ENCODE results near the gene FOXF1. TPM values are rescaled to one million over a fixed set of nuclear protein-coding genes. Genes with fewer than 3 reads are reported as not detected.

FOXF1 gene
- total and polyA plus RNA-seq, 9 of the 15 experiments (the other 6 are each of a cell fraction or from before 2014, with no cell fraction given): 0.04 TPM; not detected in 8

DNA sequence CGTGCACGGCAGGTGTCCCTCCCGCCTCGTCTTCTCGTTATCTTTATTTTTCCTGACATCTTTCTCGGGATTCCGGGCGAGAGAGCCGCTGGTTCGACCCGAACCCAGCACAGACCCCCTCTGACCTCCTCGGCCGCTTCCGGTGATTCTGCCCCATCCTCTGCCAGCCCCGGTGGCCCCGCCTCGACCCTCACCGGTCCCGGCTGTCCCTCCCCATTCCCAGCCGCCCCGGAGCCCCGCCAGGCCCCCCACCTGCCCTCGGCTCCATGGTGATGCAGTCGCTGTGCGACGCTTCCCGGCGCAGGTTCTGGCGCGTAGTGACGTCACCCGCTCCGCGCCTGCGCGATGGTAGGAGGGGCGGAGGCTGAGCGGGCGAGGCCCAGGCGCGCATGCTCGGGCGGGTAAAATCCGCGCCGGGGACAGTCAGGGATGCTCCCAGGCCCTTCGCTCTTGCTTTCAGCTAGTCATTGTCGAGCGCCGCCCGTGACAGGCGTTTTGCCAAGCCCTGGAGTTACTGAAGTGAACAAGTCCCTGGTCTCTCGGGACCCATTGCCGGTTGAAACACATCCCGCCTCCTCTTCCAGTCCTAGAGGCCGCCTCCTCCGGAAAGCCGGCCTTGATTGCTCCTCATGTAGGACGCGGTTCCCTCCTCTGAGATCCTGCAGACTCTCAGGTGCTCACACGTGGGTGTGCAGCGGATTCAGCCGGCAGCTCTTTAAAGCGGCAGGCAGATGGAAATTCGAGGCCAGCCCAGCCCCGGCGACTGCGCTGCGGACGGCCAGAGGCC is 44.8 kb downstream of the FOXF1 start, which contains the start of gene MTHFSD (continued):
- TF ChIP-seq, protein P1, sequence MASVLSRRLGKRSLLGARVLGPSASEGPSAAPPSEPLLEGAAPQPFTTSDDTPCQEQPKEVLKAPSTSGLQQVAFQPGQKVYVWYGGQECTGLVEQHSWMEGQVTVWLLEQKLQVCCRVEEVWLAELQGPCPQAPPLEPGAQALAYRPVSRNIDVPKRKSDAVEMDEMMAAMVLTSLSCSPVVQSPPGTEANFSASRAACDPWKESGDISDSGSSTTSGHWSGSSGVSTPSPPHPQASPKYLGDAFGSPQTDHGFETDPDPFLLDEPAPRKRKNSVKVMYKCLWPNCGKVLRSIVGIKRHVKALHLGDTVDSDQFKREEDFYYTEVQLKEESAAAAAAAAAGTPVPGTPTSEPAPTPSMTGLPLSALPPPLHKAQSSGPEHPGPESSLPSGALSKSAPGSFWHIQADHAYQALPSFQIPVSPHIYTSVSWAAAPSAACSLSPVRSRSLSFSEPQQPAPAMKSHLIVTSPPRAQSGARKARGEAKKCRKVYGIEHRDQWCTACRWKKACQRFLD (CRISPR knock-in tag; IDR thresholded peaks at IDR 0.05): no peak
- TF ChIP-seq EP400 (IDR thresholded peaks at IDR 0.05) (peak; percentile 71), PHF20 (IDR thresholded peaks at IDR 0.05; ENCODE audit: partially characterized antibody) (peak; percentile 94), ZNF274 (IDR thresholded peaks at IDR 0.05; ENCODE audit: borderline replicate concordance, low read depth, low read length) (no peak), FOXJ2 (tag; IDR thresholded peaks at IDR 0.05) (no peak), FOXA1 (IDR thresholded peaks at IDR 0.05; ENCODE audit: borderline replicate concordance) (no peak), HDAC1 (IDR thresholded peaks at IDR 0.05) (peak in 1 of 2 experiments; percentile 6; a peak in 1 of 4 replicates)
- TF ChIP-seq, protein P2, sequence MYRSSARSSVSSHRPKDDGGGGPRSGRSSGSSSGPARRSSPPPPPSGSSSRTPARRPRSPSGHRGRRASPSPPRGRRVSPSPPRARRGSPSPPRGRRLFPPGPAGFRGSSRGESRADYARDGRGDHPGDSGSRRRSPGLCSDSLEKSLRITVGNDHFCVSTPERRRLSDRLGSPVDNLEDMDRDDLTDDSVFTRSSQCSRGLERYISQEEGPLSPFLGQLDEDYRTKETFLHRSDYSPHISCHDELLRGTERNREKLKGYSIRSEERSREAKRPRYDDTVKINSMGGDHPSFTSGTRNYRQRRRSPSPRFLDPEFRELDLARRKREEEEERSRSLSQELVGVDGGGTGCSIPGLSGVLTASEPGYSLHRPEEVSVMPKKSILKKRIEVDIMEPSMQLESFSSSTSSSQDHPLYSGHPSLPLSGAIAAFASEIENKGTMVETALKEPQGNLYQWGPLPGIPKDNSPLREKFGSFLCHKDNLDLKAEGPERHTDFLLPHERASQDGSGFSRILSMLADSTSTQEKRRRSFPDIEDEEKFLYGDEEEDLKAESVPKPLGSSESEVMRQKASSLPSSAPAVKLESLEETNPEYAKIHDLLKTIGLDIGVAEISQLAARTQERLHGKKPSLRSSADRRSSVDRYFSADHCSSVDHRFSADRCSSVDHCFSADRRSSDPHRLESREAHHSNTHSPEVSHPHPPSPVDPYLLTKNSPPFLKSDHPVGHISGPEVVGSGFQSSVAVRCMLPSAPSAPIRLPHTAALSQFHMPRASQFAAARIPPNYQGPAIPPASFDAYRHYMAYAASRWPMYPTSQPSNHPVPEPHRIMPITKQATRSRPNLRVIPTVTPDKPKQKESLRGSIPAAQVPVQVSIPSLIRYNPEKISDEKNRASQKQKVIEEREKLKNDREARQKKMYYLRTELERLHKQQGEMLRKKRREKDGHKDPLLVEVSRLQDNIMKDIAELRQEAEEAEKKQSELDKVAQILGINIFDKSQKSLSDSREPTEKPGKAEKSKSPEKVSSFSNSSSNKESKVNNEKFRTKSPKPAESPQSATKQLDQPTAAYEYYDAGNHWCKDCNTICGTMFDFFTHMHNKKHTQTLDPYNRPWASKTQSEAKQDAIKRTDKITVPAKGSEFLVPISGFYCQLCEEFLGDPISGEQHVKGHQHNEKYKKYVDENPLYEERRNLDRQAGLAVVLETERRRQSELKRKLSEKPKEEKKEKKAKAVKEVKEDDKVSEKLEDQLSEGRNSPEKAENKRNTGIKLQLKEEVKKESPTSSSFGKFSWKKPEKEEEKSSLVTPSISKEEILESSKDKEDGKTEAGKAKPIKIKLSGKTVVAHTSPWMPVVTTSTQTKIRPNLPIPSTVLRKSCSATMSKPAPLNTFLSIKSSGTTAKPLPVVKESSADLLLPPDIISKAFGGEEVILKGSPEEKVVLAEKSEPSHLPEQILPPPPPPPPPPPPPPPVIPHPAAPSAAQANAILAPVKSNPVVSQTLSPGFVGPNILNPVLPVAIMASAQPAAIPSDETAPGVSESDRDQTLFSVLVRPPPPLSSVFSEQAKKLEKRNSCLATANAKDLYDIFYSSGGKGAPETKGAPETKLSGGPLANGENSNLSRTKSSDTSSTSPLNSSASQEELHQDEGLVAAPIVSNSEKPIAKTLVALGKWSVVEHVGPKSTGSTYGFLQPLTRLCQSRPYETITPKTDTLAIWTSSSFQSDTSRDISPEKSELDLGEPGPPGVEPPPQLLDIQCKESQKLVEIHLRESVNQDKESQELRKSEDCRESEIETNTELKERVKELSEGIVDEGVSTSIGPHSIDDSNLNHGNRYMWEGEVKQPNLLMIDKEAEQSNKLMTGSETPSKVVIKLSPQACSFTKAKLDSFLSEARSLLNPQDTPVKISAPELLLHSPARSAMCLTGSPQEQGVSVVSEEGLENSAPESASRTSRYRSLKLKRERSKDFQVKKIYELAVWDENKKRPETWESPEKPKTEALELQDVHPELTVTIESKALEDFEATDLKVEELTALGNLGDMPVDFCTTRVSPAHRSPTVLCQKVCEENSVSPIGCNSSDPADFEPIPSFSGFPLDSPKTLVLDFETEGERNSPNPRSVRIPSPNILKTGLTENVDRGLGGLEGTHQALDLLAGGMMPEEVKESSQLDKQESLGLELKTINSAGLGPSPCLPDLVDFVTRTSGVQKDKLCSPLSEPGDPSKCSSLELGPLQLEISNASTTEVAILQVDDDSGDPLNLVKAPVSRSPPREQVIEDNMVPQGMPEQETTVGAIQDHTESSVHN (IDR thresholded peaks at IDR 0.05; ENCODE audit: borderline replicate concordance in 1 of 2, low read depth in 1 of 2): no peak
- TF ChIP-seq, protein P3, sequence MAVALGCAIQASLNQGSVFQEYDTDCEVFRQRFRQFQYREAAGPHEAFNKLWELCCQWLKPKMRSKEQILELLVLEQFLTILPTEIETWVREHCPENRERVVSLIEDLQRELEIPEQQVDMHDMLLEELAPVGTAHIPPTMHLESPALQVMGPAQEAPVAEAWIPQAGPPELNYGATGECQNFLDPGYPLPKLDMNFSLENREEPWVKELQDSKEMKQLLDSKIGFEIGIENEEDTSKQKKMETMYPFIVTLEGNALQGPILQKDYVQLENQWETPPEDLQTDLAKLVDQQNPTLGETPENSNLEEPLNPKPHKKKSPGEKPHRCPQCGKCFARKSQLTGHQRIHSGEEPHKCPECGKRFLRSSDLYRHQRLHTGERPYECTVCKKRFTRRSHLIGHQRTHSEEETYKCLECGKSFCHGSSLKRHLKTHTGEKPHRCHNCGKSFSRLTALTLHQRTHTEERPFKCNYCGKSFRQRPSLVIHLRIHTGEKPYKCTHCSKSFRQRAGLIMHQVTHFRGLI (CRISPR knock-in tag; IDR thresholded peaks at IDR 0.05): no peak
- TF ChIP-seq, protein P4, sequence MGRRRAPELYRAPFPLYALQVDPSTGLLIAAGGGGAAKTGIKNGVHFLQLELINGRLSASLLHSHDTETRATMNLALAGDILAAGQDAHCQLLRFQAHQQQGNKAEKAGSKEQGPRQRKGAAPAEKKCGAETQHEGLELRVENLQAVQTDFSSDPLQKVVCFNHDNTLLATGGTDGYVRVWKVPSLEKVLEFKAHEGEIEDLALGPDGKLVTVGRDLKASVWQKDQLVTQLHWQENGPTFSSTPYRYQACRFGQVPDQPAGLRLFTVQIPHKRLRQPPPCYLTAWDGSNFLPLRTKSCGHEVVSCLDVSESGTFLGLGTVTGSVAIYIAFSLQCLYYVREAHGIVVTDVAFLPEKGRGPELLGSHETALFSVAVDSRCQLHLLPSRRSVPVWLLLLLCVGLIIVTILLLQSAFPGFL (CRISPR knock-in tag; IDR thresholded peaks at IDR 0.05): no peak
- TF ChIP-seq, protein P5, sequence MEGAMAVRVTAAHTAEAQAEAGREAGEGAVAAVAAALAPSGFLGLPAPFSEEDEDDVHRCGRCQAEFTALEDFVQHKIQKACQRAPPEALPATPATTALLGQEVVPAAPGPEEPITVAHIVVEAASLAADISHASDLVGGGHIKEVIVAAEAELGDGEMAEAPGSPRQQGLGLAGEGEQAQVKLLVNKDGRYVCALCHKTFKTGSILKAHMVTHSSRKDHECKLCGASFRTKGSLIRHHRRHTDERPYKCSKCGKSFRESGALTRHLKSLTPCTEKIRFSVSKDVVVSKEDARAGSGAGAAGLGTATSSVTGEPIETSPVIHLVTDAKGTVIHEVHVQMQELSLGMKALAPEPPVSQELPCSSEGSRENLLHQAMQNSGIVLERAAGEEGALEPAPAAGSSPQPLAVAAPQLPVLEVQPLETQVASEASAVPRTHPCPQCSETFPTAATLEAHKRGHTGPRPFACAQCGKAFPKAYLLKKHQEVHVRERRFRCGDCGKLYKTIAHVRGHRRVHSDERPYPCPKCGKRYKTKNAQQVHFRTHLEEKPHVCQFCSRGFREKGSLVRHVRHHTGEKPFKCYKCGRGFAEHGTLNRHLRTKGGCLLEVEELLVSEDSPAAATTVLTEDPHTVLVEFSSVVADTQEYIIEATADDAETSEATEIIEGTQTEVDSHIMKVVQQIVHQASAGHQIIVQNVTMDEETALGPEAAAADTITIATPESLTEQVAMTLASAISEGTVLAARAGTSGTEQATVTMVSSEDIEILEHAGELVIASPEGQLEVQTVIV (CRISPR knock-in tag; IDR thresholded peaks at IDR 0.05; ENCODE audit: borderline replicate concordance): no peak

Measured in K562 (cell line).